HepG2 (cell line): Measurements from ENCODE around the gene NOXO1. TPM values are rescaled to one million over a fixed set of nuclear protein-coding genes. Genes with fewer than 3 reads are reported as not detected.

Experiments
- ASH2L ChIP-seq: fragments of 300-600, 200-600 bp; sonication (generic); IDR thresholded peaks from 2 replicates; pipeline ENCODE4 v1.7.0; 2017; ENCODE audit warnings: low read depth, mild to moderate bottlenecking, moderate library complexity, mixed read lengths, low read length; ENCODE audit not compliant: insufficient read length
- CCDC6 ChIP-seq: sonication (generic); formaldehyde crosslinking; IDR thresholded peaks from 2 replicates; pipeline ENCODE4 v1.8.1; 2022; ENCODE audit warnings: mild to moderate bottlenecking, missing genetic modification reagents, moderate library complexity
- HOMEZ ChIP-seq: IDR thresholded peaks from 2 replicates; pipeline ENCODE4 v1.6.1; 2016; ENCODE audit warnings: low read depth
- HOXA7 ChIP-seq: sonication (generic); formaldehyde crosslinking; IDR thresholded peaks from 2 replicates; pipeline ENCODE4 v1.8.1; 2022; ENCODE audit warnings: mild to moderate bottlenecking, missing genetic modification reagents, moderate library complexity
- ISL2 ChIP-seq: sonication (generic); formaldehyde crosslinking; IDR thresholded peaks from 2 replicates; pipeline ENCODE4 v1.5.0; 2020; ENCODE audit warnings: missing genetic modification reagents
- NR0B2 ChIP-seq: sonication (generic); formaldehyde crosslinking; IDR thresholded peaks from 2 replicates; pipeline ENCODE4 v1.4.0; 2020; ENCODE audit warnings: mild to moderate bottlenecking, missing genetic modification reagents
- PRMT3 ChIP-seq: sonication (generic); formaldehyde crosslinking; IDR thresholded peaks from 2 replicates; pipeline ENCODE4 v1.8.1; 2022; ENCODE audit warnings: low read depth, mild to moderate bottlenecking, moderate library complexity, missing genetic modification reagents, borderline replicate concordance
- RBAK ChIP-seq: sonication (generic); formaldehyde crosslinking; IDR thresholded peaks from 2 replicates; pipeline ENCODE4 v1.5.1; 2020; ENCODE audit warnings: mild to moderate bottlenecking, missing genetic modification reagents
- SETDB1 ChIP-seq: sonication (generic); formaldehyde crosslinking; IDR thresholded peaks from 2 replicates; pipeline ENCODE4 v1.5.1; 2020; ENCODE audit warnings: missing genetic modification reagents, mild to moderate bottlenecking, borderline replicate concordance
- SNAPC5 ChIP-seq: sonication (generic); formaldehyde crosslinking; IDR thresholded peaks from 2 replicates; pipeline ENCODE4 v1.8.1; 2023; ENCODE audit warnings: mild to moderate bottlenecking, missing genetic modification reagents, borderline replicate concordance
- SOX6 ChIP-seq, 2 experiments: fragments of 450-650 bp in 1 of 2; sonication (generic) in 1 of 2; formaldehyde crosslinking in 1 of 2; IDR thresholded peaks; 2 replicates each; pipeline versions ENCODE4 v1.4.0 to v1.6.1; 2017 to 2020; ENCODE audit warnings: antibody characterized with exemption in 1 of 2, mild to moderate bottlenecking in 1 of 2, missing genetic modification reagents in 1 of 2
- SP1 ChIP-seq, 2 experiments: fragments of 450-650 bp in 1 of 2; sonication (generic) in 1 of 2; formaldehyde crosslinking in 1 of 2; IDR thresholded peaks; 2 replicates each; pipeline versions ENCODE4 v1.4.0 to v1.6.1; 2016 to 2020; ENCODE audit warnings: missing genetic modification reagents in 1 of 2
- YEATS4 ChIP-seq: sonication (generic); formaldehyde crosslinking; IDR thresholded peaks from 2 replicates; pipeline ENCODE4 v1.4.0; 2020; ENCODE audit warnings: missing genetic modification reagents, borderline replicate concordance
- YY1 ChIP-seq: IDR thresholded peaks from 2 replicates; pipeline ENCODE4 v1.6.1; 2011; ENCODE audit warnings: low read length, low read depth, moderate library complexity, mild to moderate bottlenecking; ENCODE audit not compliant: insufficient read depth, insufficient replicate concordance
- ZBTB38 ChIP-seq: sonication (generic); formaldehyde crosslinking; IDR thresholded peaks from 2 replicates; pipeline ENCODE4 v1.5.1; 2020; ENCODE audit warnings: mild to moderate bottlenecking, missing genetic modification reagents
- ZNF234 ChIP-seq: sonication (generic); formaldehyde crosslinking; conservative IDR thresholded peaks from 2 replicates; pipeline ENCODE4 v1.5.1; 2020; ENCODE audit warnings: mild to moderate bottlenecking, missing genetic modification reagents
- ZNF362 ChIP-seq: sonication (generic); formaldehyde crosslinking; IDR thresholded peaks from 2 replicates; pipeline ENCODE4 v1.4.0; 2020; ENCODE audit warnings: missing genetic modification reagents, mild to moderate bottlenecking, borderline replicate concordance
- ZSCAN31 ChIP-seq: sonication (generic); formaldehyde crosslinking; IDR thresholded peaks from 2 replicates; pipeline ENCODE4 v1.5.0; 2020; ENCODE audit warnings: low read depth, mild to moderate bottlenecking, missing genetic modification reagents
- polyA plus RNA-seq, 8 experiments: library from polyadenylated mRNA; depleted of rRNA in 3 of 8; stranded (reverse) in 7 of 8; unstranded in 1 of 8; fragments of >200 nt; fragmentation: Illumina TruSeq in 4 of 8; extraction: Trizol in 4 of 8; gene quantifications; 2 replicates each; pipeline versions ENCODE4 v1.2.1 to v1.2.3, GENCODE V29; 2011 to 2016; ENCODE audit warnings: low read depth in 4 of 8, missing spikeins in 1 of 8, mixed read lengths in 1 of 8; ENCODE audit not compliant: insufficient read depth in 1 of 8
- total RNA-seq, 5 experiments: library from RNA; depleted of rRNA; stranded (reverse); fragments of >200 nt; fragmentation: Illumina TruSeq; extraction: Trizol; gene quantifications; 2 replicates each; pipeline ENCODE4 v1.2.3, GENCODE V29; 2016; ENCODE audit warnings: low read depth in 1 of 5
- TF ChIP-seq, protein P1 (sequence below): sonication (generic); formaldehyde crosslinking; IDR thresholded peaks from 2 replicates; pipeline ENCODE4 v1.5.0; 2020; ENCODE audit warnings: mild to moderate bottlenecking, missing genetic modification reagents
- TF ChIP-seq, protein P2 (sequence below): sonication (generic); formaldehyde crosslinking; IDR thresholded peaks from 2 replicates; pipeline ENCODE4 v1.9.0; 2022; ENCODE audit warnings: low read depth, missing genetic modification reagents

NOXO1 gene
- total and polyA plus RNA-seq, 2 of the 13 experiments (the other 11 are each of a cell fraction or from before 2014, with no cell fraction given): 0.69 to 1.4 TPM

- TF ChIP-seq, protein P1, sequence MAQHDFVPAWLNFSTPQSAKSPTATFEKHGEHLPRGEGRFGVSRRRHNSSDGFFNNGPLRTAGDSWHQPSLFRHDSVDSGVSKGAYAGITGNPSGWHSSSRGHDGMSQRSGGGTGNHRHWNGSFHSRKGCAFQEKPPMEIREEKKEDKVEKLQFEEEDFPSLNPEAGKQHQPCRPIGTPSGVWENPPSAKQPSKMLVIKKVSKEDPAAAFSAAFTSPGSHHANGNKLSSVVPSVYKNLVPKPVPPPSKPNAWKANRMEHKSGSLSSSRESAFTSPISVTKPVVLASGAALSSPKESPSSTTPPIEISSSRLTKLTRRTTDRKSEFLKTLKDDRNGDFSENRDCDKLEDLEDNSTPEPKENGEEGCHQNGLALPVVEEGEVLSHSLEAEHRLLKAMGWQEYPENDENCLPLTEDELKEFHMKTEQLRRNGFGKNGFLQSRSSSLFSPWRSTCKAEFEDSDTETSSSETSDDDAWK (CRISPR knock-in tag): no peak
- TF ChIP-seq HOMEZ (no peak), SOX6 (IDR thresholded peaks at IDR 0.05) (no peak), SOX6 (CRISPR knock-in tag; IDR thresholded peaks at IDR 0.05) (peak; percentile 59; the same call in 1 of the 2 replicates), ZNF234 (CRISPR knock-in tag) (peak; percentile 78; the same call in 1 of the 2 replicates), ZBTB38 (CRISPR knock-in tag) (peak; percentile 40), NR0B2 (no peak; the same call in 1 of the 2 replicates), SETDB1 (no peak), SP1 (IDR thresholded peaks at IDR 0.05) (no peak), SP1 (CRISPR knock-in tag; IDR thresholded peaks at IDR 0.05) (no peak; the same call in 1 of the 2 replicates), YEATS4 (peak; percentile 91), CCDC6 (peak; percentile 91), HOXA7 (no peak), SNAPC5 (CRISPR knock-in tag) (no peak), YY1 (peak; percentile 98), ZSCAN31 (CRISPR knock-in tag) (no peak; the same call in 1 of the 2 replicates), ISL2 (0 out of 2 replicates have a peak, but pooled peaks have one; percentile 38), PRMT3 (CRISPR knock-in tag) (0 out of 2 replicates have a peak, but pooled peaks have one; percentile 17), ASH2L (no peak), RBAK (CRISPR knock-in tag) (no peak), ZNF362 (no peak; the same call in 1 of the 2 replicates)
- TF ChIP-seq, protein P2, sequence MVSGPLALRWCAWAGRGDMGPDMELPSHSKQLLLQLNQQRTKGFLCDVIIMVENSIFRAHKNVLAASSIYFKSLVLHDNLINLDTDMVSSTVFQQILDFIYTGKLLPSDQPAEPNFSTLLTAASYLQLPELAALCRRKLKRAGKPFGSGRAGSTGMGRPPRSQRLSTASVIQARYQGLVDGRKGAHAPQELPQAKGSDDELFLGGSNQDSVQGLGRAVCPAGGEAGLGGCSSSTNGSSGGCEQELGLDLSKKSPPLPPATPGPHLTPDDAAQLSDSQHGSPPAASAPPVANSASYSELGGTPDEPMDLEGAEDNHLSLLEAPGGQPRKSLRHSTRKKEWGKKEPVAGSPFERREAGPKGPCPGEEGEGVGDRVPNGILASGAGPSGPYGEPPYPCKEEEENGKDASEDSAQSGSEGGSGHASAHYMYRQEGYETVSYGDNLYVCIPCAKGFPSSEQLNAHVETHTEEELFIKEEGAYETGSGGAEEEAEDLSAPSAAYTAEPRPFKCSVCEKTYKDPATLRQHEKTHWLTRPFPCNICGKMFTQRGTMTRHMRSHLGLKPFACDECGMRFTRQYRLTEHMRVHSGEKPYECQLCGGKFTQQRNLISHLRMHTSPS (CRISPR knock-in tag): no peak
Observed at GRCh38 chr16:1983544-1984346, 2.5 kb upstream of the NOXO1 start, which contains the start of gene GFER (continued).
